Esophagus muscularis mucosa (tissue), 4 donors: ENCODE measurements around the gene THAP12.

Experiments used
- EP300 ChIP-seq: sonication (generic); formaldehyde crosslinking; IDR thresholded peaks from one replicate; pipeline ENCODE4 v1.6.1; 2017; ENCODE audit warnings: antibody characterized with exemption
- POLR2A ChIP-seq: fragments of 450-650 bp; IDR thresholded peaks from one replicate; pipeline ENCODE4 v1.6.1; 2017; ENCODE audit warnings: antibody characterized with exemption, moderate library complexity, mild to moderate bottlenecking, low read depth
- POLR2AphosphoS5 ChIP-seq, 2 donors: sonication (generic); formaldehyde crosslinking; IDR thresholded peaks; one replicate each; pipeline ENCODE4 v1.6.1; 2017; ENCODE audit warnings: antibody characterized with exemption in 2 of 2
- TF ChIP-seq, protein P1 (sequence below), 3 experiments: fragments of 200-600 bp in 2 of 3; fragments of 450-650 bp in 1 of 3; sonication (generic) in 2 of 3; IDR thresholded peaks; one replicate each; pipeline ENCODE4 v1.5.1; 2017 to 2019; ENCODE audit warnings: antibody characterized with exemption in 3 of 3, mild to moderate bottlenecking in 2 of 3, moderate library complexity in 1 of 3

DNA sequence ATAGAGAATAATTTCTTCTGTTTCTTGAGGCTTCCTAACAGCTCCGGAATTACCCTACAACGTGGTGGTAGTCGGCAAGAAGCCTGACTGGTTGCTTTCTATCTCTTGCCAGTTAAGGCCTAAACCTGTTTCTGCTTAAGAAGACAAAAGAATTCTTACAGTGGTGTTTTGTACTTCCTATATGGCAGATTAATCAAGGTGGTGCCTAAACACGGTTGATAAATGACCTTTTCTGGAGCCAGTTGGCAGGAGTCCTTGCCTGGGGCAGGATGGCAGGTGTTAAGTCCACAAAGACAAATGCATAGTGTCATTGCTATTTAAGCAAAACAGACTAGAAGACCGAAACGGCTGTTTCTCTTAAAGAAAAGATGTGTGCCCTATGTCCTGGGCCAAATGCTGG lies 10.1 kb upstream of the THAP12 start:
- TF ChIP-seq, protein P1, sequence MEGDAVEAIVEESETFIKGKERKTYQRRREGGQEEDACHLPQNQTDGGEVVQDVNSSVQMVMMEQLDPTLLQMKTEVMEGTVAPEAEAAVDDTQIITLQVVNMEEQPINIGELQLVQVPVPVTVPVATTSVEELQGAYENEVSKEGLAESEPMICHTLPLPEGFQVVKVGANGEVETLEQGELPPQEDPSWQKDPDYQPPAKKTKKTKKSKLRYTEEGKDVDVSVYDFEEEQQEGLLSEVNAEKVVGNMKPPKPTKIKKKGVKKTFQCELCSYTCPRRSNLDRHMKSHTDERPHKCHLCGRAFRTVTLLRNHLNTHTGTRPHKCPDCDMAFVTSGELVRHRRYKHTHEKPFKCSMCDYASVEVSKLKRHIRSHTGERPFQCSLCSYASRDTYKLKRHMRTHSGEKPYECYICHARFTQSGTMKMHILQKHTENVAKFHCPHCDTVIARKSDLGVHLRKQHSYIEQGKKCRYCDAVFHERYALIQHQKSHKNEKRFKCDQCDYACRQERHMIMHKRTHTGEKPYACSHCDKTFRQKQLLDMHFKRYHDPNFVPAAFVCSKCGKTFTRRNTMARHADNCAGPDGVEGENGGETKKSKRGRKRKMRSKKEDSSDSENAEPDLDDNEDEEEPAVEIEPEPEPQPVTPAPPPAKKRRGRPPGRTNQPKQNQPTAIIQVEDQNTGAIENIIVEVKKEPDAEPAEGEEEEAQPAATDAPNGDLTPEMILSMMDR (IDR thresholded peaks at IDR 0.05), result no peak
- TF ChIP-seq POLR2A (no peak), POLR2AphosphoS5 (IDR thresholded peaks at IDR 0.05) (no peak), EP300 (no peak)
